Thyroid gland (tissue), 4 donors: ENCODE measurements around the gene ADM2.

Experiments
- CTCF ChIP-seq, 6 experiments: fragments of 200-600 bp in 3 of 6; fragments of 450-650 bp in 3 of 6; sonication (generic) in 3 of 6; IDR thresholded peaks; one replicate each; pipeline ENCODE4 v1.5.1; 2016 to 2019; ENCODE audit warnings: antibody characterized with exemption in 6 of 6, mild to moderate bottlenecking in 2 of 6, inconsistent platforms in 1 of 6, moderate library complexity in 1 of 6
- POLR2A ChIP-seq, 2 donors: fragments of 450-650 bp; IDR thresholded peaks; one replicate each; pipeline ENCODE4 v1.6.1; 2017; ENCODE audit warnings: antibody characterized with exemption in 2 of 2, mild to moderate bottlenecking in 2 of 2, moderate library complexity in 1 of 2

- TF ChIP-seq CTCF (IDR thresholded peaks at IDR 0.05), result no peak
- no peak for TF ChIP-seq POLR2A (IDR thresholded peaks at IDR 0.05)
Observed at GRCh38 chr22:50463188-50463900, 18.0 kb upstream of the ADM2 start.
